TTC549 (cell line): Measurements from ENCODE around the gene TMEM52B.
"Not testable (repeated sequence)": the region's sequence is repeated elsewhere in the genome, so short reads cannot be mapped to it uniquely, and the experiment has no call there.

Source experiments
- FAIRE-seq: peaks from 2 replicates; lab custom pipeline; 2012; peaks lifted over from hg19 to GRCh38; lab: Jason Lieb, UNC

Gene TMEM52B

DNA sequence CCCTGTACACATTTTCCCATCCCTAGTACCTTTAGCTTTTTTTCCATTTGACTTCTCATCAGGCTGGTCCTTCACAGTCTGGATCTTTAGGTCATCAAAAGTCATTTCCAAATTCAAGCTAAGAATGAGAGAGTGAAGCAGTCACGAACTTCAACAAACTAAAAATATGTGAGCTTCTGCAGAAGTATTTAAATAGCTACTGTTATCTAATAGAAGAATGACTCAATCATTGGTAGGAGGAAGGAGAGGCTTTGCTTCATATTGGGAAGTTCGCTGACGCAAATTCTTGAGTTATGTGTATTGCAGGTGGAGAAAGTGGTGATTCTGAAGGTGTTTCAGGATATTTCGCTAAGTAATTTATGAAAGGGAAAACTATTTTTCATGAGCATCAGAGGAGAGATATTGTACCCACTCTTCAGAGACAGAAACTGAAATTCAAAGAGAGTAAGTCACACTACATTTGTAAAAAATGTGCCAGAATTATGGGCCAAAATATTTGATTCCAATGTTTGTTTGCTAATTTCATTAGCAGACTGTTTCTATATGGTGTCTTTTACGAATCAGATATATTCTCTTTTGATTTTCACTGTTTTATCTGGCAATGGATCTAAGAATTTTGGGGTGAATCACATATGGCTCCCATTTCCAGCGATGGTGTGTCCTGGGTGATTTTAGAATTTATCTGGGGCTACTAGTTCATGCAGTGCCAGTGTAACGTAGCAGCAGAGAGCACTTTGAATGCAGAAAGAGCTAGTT lies 6.7 kb upstream of the TMEM52B start, which contains the start of gene OLR1:
Gene OLR1 (minus strand): TSS at position 160 of the 756 bp plus-strand sequence. CDS start 55 bp downstream, at position 105.
- peak; percentile 75 for FAIRE-seq

DNA sequence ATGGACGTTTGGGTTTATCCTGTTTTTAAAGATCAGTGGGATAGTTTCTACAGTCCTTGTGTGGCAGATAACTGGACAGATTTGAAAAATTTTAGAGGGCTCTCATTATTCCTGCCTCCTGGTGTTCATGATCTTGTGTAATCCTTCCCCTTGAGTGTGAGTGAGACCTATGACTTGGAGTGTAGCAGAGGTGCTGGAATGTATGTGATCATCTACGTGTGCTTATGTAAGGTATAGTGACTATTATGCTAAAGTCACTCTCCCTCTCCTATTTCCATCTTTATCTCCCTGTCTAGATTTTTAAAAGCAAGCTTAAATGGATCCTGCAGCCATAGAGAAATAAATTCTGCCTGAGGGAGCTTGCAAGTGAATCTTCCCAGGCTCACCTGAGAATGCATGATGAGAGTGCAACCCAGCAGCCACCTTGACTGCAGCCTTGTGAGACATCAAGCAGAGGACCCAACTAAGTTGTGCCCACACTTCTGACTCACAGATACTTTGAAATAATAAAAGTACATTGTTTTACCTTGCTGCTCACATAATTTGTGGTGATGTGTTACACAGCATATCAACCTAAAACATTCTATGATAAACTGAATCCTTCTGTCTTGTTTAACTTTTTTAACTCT lies 3.7 kb upstream of the TMEM52B start:
- FAIRE-seq, result no peak

DNA sequence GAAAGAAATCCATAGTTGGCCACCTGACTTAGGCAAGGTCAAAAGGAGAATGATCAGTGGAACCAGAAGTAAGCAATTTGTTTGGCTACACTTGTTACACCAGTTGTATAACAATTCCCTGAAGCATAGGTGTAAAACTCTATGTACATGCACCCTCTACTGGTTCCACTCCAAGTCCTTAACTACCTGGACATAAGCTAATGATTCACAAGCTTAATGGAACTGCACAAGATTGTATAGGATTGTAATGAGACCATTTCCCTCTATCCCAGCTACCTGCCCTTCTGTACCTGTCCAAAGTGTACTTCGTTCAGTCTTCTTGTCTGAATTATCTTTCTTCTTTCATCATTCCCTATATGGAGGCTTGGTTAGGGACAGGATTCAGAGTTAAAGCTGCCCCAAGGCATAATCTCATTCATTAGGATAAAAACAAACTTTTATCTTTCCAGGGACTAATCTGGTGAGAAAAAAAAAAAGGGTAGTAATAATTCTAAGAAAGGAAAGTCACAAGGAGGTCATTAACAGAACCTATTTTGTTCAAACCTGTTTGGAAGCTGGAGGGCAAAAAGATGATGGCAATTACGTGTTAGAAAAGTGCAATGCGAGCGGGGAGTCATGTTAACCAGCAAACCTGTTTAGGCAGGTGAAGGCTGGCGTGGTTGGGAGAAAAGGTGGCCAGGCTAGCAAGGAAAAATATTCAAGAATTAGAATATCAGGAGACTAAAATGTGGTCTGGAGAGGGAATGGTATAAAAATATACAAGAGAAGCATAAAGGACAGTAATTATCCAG lies 2.8 kb upstream of the TMEM52B start:
- no peak for FAIRE-seq

DNA sequence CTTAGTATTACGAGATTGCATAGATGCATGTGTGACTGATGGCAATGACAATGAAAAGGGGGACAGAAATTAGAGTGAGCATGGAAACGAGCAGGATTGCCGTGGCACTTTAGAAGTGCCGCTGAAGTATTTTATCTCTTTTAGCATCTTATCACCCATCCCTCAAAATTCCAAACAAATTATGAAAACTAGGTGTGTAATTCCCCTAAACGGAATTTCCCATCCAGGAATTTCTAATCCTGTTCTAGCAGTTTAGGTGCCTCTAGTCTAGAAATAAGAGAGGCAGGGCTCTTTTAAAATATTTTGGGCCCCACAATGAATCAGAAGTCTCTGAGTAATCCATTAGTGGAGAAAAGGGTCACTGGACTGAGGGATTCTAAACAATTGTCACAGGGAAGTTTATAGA lies 947 bp downstream of the TMEM52B start:
- peak; percentile 58 for FAIRE-seq

DNA sequence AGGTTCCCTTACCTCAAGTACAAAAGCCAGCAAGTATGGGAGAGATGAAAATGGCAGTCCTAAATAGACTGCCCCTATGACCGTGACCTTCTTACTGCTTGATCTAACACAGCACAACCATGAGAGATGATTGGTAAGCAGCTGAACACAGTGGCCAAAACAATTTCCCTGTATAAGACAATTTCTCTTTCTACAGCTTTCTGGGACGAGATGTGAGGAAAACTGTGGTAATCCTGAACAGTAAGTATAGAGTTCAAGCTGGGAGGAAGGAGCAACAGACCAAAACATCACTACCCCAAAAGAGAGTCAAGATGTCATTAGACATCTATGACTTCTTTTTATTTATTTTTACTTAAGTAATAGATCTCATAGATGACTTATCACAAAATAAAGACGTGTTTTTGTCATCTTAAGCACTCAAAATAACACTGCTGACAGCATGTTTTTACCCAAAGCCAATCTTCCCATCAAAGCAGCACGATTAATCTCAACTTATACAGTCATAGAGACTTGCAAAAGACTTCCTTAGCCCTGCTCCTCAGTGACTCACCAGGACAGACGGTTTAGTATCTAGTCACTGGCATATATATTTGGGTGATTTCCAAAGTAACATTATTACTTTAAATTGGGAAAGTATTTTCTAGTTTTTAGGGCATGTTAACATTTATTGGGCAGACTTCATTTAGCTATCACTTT lies 3.7 kb downstream of the TMEM52B start:
- peak; percentile 75 for FAIRE-seq

DNA sequence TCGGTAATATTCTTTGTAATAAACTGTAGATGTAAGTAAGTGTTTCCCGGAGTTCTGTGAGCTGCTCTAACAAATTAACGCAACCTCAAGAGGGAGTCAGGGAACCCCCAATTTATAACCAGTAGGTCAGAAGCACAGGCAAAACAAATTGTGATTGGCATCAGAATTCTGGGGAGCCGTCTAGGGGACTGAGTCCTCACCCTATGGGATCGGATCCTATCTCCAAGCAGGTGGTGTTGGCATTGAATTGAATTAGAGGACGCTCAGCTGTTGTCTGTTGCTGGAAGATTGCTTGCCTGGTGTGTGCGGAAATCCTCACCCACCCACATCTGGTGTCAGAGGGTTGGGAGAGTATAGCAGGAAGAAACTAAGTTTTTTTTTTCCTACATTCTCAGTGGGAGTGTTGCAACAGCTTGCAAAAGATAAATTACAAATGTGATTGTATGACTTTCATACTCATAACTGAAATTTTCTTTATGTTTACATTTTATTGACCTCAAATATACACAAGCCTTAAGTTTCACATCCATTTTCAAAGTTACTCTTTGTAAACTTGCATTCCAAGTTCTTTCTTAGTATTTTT lies 5.5 kb downstream of the TMEM52B start:
- no peak for FAIRE-seq

DNA sequence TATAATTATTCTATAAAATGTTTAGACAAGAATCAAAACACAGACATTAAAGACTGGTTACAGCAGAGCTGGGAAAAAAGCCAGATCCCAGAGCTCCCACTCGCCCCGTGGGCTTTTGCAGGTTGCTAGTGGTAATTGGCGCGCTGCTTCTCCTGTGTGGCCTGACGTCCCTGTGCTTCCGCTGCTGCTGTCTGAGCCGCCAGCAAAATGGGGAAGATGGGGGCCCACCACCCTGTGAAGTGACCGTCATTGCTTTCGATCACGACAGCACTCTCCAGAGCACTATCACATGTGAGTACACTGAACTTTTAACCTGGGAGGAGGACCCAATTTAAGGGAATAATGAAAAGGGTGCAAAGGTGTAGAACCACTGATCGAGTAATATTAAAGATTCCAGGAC lies 7.5 kb downstream of the TMEM52B start:
- no peak for FAIRE-seq

DNA sequence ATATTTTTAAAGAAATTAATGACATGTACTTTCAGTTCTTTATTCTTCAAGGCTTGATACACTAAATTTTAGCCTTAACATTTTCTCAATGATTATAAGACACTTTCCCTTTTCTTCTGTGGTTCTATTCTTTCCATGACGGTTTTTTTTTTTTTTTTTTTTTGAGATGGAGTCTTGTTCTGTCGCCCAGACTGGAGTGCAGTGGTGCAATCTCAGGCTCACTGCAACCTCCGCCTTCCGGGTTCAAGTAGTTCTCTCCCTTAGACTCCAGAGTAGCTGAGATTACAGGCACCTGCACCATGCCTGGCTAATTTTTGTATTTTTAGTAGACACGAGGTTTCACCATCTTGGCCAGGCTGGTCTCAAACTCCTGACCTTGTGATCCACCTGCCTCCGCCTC lies 8.1 kb downstream of the TMEM52B start:
- FAIRE-seq, result not testable (repeated sequence)

DNA sequence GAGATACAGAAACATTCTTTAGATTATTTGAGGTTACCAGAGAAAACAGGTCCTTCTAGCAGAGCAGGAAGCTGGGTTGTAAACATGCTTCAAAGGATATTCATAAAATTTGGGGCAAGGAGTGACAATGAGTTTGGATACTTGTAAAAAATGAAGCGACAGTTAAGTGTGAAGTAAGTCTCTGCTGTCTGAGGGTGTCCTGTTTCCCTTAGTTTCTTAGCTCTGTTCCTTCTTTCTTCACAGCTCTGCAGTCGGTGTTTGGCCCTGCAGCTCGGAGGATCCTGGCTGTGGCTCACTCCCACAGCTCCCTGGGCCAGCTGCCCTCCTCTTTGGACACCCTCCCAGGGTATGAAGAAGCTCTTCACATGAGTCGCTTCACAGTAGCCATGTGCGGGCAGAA lies 10.8 kb downstream of the TMEM52B start:
- no peak for FAIRE-seq

DNA sequence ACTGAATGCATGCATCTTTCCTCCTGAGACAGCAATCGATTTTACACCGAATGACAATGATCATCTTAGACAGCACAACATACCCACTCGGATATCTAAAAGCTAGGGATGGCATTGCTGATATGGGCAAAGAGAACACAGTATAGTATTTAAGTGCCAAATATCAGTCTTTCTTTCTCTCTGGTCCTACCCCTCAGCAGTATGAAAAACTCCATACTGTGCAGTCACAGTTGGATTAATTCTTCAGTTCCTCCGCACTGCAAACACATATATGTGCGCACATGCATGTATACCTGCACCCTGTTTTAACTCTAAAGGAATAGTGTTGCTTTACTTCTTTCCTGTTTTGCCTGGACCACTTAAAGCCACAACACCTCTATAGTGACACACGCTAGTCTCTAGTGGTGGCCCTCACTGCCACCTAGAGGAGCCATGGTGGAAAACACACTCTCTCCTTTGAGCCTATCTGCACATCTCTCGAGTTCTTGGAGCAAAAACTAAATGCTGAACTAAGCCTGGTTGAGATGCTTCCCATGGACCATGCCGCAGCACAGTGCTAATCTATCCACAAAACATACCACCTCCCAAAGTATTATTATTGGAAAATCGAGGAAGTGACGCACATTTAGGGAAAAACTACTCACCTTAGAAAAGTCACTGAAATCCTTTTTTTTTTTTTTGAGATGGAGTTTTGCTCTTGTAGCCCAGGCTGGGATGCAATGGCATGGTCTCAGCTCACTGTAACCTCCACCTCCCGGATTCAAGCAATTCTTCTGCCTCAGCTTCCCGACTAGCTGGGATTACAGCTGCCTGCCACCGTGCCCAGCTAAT lies 11.9 kb downstream of the TMEM52B start:
- FAIRE-seq, result peak; percentile 78

DNA sequence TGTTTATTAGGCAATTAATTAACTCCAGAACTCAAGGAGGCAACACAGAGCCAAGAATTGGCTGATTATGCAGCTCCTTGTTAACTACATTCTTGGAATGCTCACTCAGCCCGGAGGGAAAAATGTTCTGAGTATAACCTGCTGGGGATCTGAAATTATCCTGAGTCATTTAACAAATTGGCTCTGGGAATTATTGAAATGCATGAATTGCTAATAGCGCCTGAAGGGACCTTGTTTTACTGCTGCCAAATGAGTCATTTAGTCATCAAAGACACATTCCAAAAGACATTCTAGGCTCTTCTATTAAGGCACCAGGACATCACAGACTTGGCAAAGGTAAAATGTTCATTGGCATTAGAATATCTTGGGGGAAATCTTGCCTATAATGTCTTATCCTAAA lies 13.0 kb downstream of the TMEM52B start:
- no peak for FAIRE-seq

DNA sequence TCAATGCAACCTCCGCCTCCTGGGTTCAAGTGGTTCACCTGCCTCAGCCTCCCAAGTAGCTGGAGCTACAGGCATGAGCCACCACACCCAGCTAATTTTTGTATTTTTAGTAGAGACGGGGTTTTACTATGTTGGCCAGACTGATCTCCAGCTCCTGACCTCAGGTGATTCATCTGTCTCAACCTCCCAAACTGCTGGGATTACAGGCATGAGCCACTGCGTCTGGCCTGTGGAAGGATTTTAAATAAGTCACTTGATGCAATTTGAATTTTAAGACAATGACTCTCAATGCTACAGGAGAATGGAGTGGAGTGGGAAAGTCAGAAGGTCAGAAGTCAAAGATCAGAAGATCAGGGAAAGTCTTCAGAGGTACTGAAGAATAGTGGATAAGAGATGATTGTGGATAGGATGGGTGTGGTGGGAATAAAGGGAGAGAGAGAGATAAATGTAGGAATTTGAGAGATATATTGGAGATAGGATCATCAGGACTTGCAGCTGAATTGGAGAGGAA lies 15.4 kb downstream of the TMEM52B start:
- no peak for FAIRE-seq

DNA sequence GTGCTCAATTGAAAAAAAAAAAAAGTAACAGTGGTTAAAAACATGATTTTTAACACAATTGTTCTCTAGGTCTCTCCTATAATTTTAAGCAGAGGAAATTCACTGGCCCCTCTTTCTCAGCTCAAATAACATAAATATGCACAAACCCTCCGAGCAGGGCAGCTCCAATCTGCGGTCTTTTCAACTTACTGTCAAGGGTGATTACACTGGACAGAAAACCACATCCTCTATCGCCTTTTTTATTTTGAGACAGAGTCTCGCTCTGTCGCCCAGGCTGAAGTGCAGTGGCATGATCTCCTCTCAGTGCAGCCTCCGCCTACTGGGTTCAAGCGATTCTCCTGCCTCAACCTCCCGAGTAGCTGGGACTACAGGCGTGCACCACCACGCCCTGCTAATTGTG lies 17.4 kb downstream of the TMEM52B start:
- no peak for FAIRE-seq

DNA sequence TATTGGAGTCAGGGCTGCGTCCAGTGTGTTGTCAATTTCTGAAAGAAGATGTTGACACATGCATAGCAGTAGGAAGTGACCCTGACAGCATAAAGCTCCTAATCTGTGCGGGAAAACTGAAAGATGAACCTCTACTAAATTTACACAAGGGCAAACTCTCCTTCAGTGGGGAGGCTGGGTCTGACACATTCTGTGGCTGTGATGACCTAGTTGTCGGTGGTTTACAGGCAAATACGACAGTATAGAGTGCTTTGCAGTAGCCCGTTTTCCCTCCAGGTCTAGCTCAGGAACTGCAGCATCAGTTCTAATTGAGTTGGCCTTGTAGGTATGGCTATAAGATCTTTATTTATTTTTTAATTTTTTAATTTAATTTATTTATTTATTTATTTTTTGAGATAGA lies 19.0 kb downstream of the TMEM52B start:
- FAIRE-seq, result no peak

DNA sequence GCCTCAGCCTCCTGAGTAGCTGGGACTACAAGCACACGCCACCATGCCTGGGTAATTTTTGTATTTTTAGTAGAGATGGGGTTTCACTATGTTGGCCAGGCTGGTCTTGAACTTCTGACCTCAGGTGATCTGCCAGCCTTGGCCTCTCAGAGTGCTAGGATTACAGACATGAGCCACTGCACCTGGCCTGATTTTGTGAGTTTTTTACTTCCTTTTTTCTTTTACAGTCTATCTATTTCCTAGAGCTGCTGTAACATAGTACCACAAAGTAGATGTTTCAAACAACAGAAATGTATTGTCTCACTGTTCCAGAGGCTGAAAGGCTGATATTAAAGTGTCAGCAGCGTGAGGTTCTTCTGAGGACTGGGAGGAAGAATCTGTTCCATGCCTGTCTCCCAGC lies 25.7 kb downstream of the TMEM52B start:
- not testable (repeated sequence) for FAIRE-seq

DNA sequence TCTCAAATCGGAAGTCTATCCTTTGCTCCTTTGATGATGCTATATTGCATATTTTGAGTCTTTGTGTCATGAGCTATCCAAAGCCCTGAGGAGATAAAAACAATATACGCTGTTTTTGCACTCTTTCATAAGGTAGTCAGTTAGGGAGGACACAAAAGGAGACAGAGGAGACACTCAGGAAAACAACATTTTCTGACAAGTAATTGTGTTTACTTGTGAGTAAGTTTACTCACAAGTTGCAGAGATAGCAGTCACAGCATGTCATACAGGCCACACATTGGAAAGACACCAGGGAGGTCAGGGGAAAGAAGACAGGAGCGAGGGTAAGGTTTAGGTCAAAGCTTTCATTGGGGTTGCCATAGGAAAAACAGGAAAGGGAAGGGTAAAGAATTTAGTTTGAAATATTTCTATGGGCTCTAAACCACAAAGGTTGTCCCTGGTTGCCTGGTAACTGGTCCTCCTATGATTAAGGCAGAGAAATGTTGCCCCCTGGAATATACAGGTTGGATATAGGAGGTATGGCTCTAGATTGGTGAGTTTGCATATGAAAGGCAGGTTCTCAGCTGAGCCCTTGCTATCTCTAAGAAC lies 26.5 kb downstream of the TMEM52B start:
- FAIRE-seq, result no peak

DNA sequence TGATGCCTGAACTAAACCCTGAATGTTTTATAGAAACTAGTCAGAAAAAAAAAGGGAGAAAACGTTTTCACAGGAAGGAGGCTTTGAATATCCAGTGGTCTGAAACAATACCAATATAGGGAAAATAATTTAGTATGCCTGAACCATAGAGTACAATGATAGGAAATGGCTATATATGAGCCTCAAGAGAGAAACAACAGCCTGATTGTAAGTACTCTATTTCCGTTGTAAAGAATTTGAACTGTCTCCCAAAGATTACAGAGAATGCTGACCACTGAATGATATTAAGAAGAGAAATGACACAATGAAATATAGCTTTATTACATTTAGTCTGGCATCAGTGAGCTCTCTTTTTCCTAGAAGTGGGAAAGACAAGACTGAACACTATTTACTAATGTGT lies 28.3 kb downstream of the TMEM52B start:
- FAIRE-seq, result no peak

DNA sequence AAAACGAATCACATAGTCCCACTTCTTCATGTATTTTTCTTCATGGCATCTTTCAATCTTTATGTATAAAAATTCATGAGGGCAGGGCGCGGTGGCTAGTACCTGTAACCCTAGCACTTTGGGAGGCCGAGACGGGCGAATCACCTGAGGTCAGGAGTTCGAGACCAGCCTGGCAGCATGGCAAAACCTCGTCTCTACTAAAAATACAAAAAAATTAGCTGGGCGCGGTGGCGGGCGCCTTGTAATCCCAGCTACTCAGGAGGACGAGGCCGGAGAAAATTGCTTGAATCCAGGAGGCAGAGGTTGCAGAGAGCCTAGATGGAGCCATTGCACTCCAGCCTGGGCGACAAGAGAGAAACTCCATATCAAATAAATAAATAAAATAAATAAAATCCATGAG lies 31.4 kb downstream of the TMEM52B start:
- no peak for FAIRE-seq

DNA sequence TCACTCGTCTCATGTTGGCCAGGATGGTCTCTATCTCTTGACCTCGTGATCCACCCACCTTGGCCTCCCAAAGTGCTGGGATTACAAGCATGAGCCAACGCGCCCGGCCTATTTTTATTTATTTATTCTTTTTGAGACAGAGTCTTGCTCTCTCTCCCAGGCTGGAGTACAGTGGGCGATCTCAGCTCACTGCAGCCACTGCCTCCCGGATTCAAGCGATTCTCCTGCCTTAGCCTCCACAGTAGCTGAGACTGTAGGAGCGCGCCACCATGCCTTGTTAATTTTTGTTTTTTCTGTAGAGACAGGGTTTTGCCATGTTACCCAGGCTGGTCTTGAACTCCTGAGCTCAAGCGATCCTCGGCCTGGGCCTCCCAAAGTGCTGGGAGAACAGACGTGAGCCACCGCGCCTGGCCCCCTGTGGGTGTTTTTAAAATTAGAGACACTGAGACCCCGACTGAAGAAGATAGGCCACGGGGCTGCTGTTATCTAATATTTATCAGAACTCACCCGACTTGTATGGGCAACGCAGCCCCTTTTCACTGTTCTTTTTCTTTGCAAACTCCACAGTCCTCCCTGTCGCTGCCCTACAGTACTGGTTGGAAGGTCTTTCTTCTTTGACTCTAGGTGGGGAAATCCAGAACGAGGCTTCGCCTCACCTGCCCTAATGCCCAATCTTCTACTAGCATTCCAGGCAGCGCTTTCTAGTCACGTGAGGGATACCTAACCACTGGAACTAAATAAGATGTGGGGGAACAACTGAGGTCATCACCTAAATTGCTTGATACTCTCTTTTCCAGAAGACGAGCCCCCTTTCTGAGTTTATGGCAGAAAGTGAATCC lies 32.5 kb downstream of the TMEM52B start:
- FAIRE-seq, result no peak
